Activated naive CD4-positive, alpha-beta T cell treated with anti-CD3 and anti-CD28 coated beads, Interleukin-2, amount 50 U/mL, for 72 hours (primary cell): ENCODE results near the gene PHYHIPL. TPM values are rescaled to one million over a fixed set of nuclear protein-coding genes. Genes with fewer than 3 reads are reported as not detected.
"Not testable (repeated sequence)": the region's sequence is repeated elsewhere in the genome, so short reads cannot be mapped to it uniquely, and the experiment has no call there.

ENCODE experiments used
- ATAC-seq, 2 donors: fragments of 150-1000 bp; cut with Tn5 transposase; 2 replicates each; pipeline ENCODE4 v1.10.0; 2021; ENCODE audit warnings: mild to moderate bottlenecking in 2 of 2, moderate library complexity in 2 of 2
- DNase-seq, 2 donors: peaks; one replicate each; pipeline ENCODE4 v3.0.0; 2021 to 2022; ENCODE audit warnings: low spot score in 2 of 2
- H3K27ac Mint-ChIP-seq, 2 donors: one replicate each; pipeline ENCODE4 v1.8.0; 2022; ENCODE audit warnings: mild to moderate bottlenecking in 2 of 2, mixed read lengths in 2 of 2
- H3K36me3 Mint-ChIP-seq, 2 donors: one replicate each; pipeline ENCODE4 v1.8.0; 2022; ENCODE audit warnings: mixed read lengths in 2 of 2
- H3K9me3 Mint-ChIP-seq, 2 donors: one replicate each; pipeline ENCODE4 v1.8.0; 2022; ENCODE audit warnings: mixed read lengths in 2 of 2
- total RNA-seq, 2 donors: library from RNA; stranded (reverse); gene quantifications; one replicate each; pipeline ENCODE4 v1.2.3, GENCODE V29; 2022

The PHYHIPL gene
- total RNA-seq, 2 donors from 2014 or later = not detected

- Mint-ChIP-seq H3K36me3 (peaks cover 12 to 13% of the 10 kb centered on the region in 2 donors), H3K9me3 (peaks cover 5 to 9% of the 10 kb centered on the region in 2 donors), H3K27ac (no peak overlapping the region)
- DNase-seq (no peak), ATAC-seq (no peak)
These were observed 771 bp downstream of the PHYHIPL start for GRCh38 chr10:59177031-59177797.

- no peak for ATAC-seq
- H3K27ac Mint-ChIP-seq = no peak overlapping the region
- peaks cover 5 to 9% of the 10 kb centered on the region in 2 donors for H3K9me3 Mint-ChIP-seq
These were observed 1.4 kb downstream of the PHYHIPL start for GRCh38 chr10:59177836-59178235.

GRCh38 chr10:59179068-59179467 is 2.6 kb downstream of the PHYHIPL start:
- no peak for ATAC-seq
- no peak for DNase-seq
- Mint-ChIP-seq H3K27ac (no peak overlapping the region), H3K9me3 (peaks cover 5 to 7% of the 10 kb centered on the region in 2 donors), H3K36me3 (peaks cover 12 to 13% of the 10 kb centered on the region in 2 donors)

More at GRCh38 chr10:59177836-59178235, 1.4 kb downstream of the PHYHIPL start:
- DNase-seq = no peak
- peaks cover 12 to 13% of the 10 kb centered on the region in 2 donors for H3K36me3 Mint-ChIP-seq

- DNase-seq (no peak), ATAC-seq (no peak)
- H3K27ac Mint-ChIP-seq = no peak overlapping the region
- peaks cover 10 to 11% of the 10 kb centered on the region in 2 donors for H3K36me3 Mint-ChIP-seq
- peaks cover 5% of the 10 kb centered on the region in 2 donors for H3K9me3 Mint-ChIP-seq
These were observed 4.3 kb downstream of the PHYHIPL start for GRCh38 chr10:59180689-59181270.

- Mint-ChIP-seq H3K27ac (no peak overlapping the region), H3K9me3 (peaks cover 5% of the 10 kb centered on the region in 2 donors), H3K36me3 (peaks cover 7% of the 10 kb centered on the region in 2 donors)
- no peak for ATAC-seq
- no peak for DNase-seq
These were observed 5.2 kb downstream of the PHYHIPL start for GRCh38 chr10:59181668-59182067.

GRCh38 chr10:59190332-59190731 is 13.9 kb downstream of the PHYHIPL start:
- Mint-ChIP-seq H3K9me3 (peaks cover 0 to 4% of the 10 kb centered on the region in 2 donors), H3K27ac (no peak overlapping the region), H3K36me3 (no peaks in the 10 kb centered on the region)
- DNase-seq = no peak
- ATAC-seq = no peak

GRCh38 chr10:59206204-59206720 is 29.8 kb downstream of the PHYHIPL start:
- no peak for DNase-seq
- Mint-ChIP-seq H3K9me3 (peaks cover 12 to 13% of the 10 kb centered on the region in 2 donors), H3K27ac (no peak overlapping the region), H3K36me3 (peaks cover 0 to 11% of the 10 kb centered on the region in 2 donors)
- no peak for ATAC-seq

GRCh38 chr10:59212301-59212798 is 35.9 kb downstream of the PHYHIPL start:
- no peak overlapping the region for H3K27ac Mint-ChIP-seq
- ATAC-seq (no peak), DNase-seq (no peak)
- peaks cover 5 to 9% of the 10 kb centered on the region in 2 donors for H3K9me3 Mint-ChIP-seq
- H3K36me3 Mint-ChIP-seq = peaks cover 0 to 11% of the 10 kb centered on the region in 2 donors

- DNase-seq = no peak
- no peak for ATAC-seq
- H3K9me3 Mint-ChIP-seq = no peaks in the 10 kb centered on the region
- H3K36me3 Mint-ChIP-seq = no peaks in the 10 kb centered on the region
- no peak overlapping the region for H3K27ac Mint-ChIP-seq
These were observed 37.7 kb downstream of the PHYHIPL start for GRCh38 chr10:59214160-59214559.

- Mint-ChIP-seq H3K36me3 (no peaks in the 10 kb centered on the region), H3K27ac (no peak overlapping the region), H3K9me3 (no peaks in the 10 kb centered on the region)
- DNase-seq (no peak), ATAC-seq (no peak)
These were observed 39.9 kb downstream of the PHYHIPL start for GRCh38 chr10:59216178-59216869.

- H3K27ac Mint-ChIP-seq = no peak overlapping the region
- ATAC-seq (no peak), DNase-seq (no peak)
- no peaks in the 10 kb centered on the region for H3K9me3 Mint-ChIP-seq
- no peaks in the 10 kb centered on the region for H3K36me3 Mint-ChIP-seq
These were observed 46.3 kb downstream of the PHYHIPL start for GRCh38 chr10:59222788-59223187.

- not testable (repeated sequence) for H3K9me3 Mint-ChIP-seq, DNase-seq, H3K27ac Mint-ChIP-seq, H3K36me3 Mint-ChIP-seq, ATAC-seq
These were observed 47.2 kb downstream of the PHYHIPL start for GRCh38 chr10:59223597-59223996.

- H3K27ac Mint-ChIP-seq = no peak overlapping the region
- no peaks in the 10 kb centered on the region for H3K36me3 Mint-ChIP-seq
- H3K9me3 Mint-ChIP-seq = no peaks in the 10 kb centered on the region
- DNase-seq = no peak
- no peak for ATAC-seq
These were observed 48.8 kb downstream of the PHYHIPL start for GRCh38 chr10:59225211-59225610.

- ATAC-seq (no peak), DNase-seq (no peak)
- Mint-ChIP-seq H3K27ac (no peak overlapping the region), H3K36me3 (no peaks in the 10 kb centered on the region), H3K9me3 (no peaks in the 10 kb centered on the region)
These were observed 50.8 kb downstream of the PHYHIPL start for GRCh38 chr10:59227136-59227673.

GRCh38 chr10:59229441-59229840 is 53.0 kb downstream of the PHYHIPL start:
- Mint-ChIP-seq H3K27ac (no peak overlapping the region), H3K9me3 (no peaks in the 10 kb centered on the region), H3K36me3 (no peaks in the 10 kb centered on the region)
- DNase-seq (no peak), ATAC-seq (no peak)

- Mint-ChIP-seq H3K9me3 (peaks cover 0 to 4% of the 10 kb centered on the region in 2 donors), H3K27ac (no peak overlapping the region), H3K36me3 (no peaks in the 10 kb centered on the region)
- ATAC-seq (no peak), DNase-seq (no peak)
These were observed 57.8 kb downstream of the PHYHIPL start for GRCh38 chr10:59234194-59234593.
